Kasumi-1 (cell line): ENCODE data around the gene RAB40AL.
A peak's percentile ranks its signal among the peaks of the same experiment; 100 is the strongest.
"Not testable (repeated sequence)": the region's sequence is repeated elsewhere in the genome, so short reads cannot be mapped to it uniquely, and the experiment has no call there.

ENCODE experiments used
- DNase-seq, 2 experiments: peaks; one replicate each; lab custom pipeline; 2025; lab: John Stamatoyannopoulos, UW

The RAB40AL gene, protein sequence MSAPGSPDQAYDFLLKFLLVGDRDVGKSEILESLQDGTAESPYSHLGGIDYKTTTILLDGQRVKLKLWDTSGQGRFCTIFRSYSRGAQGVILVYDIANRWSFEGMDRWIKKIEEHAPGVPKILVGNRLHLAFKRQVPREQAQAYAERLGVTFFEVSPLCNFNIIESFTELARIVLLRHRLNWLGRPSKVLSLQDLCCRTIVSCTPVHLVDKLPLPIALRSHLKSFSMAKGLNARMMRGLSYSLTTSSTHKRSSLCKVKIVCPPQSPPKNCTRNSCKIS

DNA sequence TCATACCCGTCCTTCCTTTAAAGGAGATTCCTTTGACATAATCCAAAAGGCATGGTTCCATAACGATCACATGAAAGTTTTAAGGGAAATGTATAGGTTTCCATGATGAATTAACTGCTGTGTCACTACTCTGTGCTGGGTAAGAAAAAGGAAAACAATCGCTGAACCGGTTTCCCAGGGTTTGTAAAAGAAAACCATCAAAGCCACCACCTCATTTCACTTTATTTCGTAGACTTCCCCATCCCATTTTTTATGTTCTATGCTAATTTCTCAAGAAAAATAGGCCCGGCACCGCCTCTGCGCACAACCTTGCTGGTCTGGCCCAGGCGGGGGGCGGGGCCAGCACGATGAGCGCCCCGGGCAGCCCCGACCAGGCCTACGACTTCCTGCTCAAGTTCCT, at the start of gene RAB40AL:
Gene RAB40AL, plus strand, starts transcription at position 301 of the 400 bp plus-strand sequence. Its CDS starts 47 bp downstream, at position 348.
- DNase-seq: not testable (repeated sequence)

DNA sequence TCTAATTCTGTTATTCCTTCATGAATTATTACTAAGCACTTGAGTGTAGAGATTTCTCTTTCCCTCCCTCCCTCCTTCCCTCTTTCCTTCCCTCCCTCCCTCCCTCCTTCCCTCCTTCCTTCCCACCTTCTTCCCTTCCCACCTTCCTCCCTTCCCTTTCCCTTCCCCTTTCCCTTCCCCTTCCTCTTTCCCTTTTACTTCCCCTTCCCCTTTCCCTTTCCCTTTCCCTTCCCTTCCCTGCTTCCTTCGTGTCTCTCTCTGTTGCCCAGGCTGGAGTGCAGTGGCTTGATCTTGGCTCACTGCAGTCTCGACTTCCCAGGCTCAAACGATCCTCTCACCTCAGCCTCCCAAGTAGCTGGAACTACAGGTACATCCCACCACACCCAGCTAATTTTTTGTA, 49.4 kb upstream of the RAB40AL start:
- no peak for DNase-seq

DNA sequence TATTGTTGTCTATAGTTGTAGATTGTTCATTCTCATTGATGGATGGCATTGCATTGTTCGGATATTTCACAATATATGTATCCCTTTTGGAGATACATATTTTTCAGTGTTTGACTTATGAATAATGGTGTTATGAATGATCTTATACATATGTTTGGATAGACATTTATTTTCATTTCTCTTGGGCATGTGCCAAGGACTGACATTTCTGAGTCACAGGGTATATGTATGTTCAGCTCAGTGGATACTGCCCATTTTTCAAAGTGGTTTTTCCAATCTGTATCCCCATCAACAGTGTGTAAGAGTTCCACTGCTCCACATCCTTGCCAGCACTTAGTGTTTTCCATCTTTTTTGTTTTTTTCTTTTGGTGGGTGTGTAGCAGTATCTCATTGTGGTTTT, 45.0 kb upstream of the RAB40AL start:
- DNase-seq: no peak

DNA sequence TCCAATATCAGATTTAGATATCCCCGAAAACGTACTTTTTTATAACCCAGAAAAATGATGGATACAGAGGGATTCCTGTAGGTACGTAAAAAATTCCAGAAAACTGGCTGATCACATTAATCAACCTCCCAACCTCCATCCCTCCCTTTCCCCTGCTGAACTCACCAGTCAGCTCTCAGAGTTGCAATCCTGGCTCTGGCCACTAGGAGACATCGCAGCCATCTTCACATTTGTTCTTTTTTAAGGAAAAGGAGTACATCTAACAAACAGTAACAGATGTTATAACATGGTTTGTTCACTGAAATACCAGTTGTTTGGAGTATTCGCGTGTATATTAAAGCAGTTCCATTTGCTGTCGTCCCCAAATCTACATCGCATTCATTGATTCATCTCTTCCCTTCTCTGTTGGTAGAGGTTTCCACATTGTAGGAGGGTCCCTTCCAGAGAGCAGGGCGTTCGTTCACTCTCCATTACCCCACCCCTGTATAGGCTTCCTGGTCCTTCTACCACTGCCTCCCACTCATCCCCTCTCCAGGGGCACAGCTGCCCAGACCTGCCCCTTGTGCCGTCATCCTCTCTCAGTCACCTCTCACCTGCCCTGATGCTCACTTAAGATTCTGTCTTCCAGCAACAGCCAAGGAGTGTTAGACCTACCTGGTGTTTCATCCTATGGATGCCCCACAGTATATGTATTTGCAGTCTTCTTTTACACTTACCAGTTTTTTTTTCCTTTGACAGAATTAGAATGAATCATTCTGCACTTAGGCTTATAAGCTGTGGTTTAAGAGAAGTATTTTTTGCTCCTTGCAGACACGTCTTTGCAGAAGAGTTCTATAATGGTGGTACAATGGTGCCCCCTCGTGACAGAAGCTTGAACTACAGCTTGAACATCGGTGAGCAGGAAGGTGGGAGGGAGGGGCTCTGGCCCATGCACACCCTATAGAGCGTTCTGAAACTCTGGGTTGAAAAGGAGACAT, 36.8 kb upstream of the RAB40AL start:
- peak; percentile 58 to 65 for DNase-seq

DNA sequence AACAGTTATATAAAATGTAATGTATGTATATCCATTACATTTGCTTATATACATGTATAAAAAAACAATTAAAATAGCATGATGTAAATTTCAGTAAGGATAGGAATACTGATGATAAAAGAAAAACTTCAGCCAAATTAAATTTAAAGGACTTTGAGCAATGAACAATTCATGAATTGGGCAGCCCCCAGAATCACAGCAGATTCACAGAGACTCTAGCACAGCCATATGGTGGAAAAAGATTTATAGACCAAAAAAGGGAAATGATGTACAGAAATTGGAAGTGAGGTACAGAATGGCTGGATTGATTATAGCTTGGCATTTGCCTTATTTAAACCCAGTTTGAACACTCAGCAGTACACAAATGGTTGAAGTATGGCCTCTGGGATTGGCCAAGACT, 34.7 kb upstream of the RAB40AL start:
- no peak for DNase-seq

DNA sequence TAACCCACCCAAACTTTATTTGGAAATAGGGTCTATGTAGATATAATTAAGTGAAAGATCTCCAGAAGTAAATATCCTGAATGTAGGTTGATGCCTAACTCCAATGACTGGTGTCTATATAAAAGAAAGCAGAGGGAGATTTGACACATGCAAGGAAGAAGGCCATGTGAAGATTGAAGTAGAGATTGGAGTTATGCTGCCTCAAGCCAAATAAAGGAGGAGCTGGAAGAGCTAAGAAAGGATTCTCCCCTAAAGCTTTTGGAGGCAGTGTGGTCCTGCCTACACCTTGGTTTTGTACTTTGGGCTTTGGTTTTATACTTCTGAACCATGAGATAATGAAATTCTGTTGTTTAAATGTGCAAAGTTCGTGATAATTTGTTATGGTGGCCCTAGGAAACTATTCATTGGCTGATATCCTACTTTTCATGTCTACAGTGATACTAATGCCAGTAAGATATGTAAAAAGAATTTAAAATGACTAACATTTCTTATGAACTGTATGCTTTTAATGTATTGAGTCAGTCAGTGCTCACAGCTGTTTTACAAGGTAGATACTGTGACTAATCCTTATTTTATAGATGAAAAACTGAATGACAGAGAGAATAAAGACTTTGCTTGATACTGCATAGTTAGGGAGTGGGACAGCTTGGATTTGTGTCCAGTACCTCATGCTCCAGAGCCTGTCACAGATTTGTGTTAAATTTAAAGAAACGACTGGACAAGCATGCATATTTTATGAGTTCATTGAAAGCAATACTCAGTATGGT, 5.9 kb upstream of the RAB40AL start:
- no peak for DNase-seq

DNA sequence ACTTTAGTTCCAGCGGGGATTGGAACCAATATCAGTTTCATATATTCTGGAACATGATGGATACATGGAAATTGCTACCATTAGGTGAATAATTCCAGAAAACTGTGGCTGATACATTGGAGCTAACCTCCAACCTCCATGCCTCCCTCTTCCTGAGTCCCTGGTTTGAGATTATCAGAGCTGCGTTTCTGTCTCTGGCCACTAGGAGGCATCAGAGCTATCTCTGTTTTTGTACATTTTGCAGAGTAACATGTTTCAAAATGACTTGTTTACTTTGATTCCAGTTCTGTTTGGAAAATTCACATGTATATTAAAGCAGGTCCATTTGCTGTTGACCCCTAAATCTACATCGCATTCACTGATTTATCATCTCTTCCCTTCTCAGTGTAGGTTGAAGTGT, 2.4 kb upstream of the RAB40AL start:
- peak; percentile 9 to 38 for DNase-seq

DNA sequence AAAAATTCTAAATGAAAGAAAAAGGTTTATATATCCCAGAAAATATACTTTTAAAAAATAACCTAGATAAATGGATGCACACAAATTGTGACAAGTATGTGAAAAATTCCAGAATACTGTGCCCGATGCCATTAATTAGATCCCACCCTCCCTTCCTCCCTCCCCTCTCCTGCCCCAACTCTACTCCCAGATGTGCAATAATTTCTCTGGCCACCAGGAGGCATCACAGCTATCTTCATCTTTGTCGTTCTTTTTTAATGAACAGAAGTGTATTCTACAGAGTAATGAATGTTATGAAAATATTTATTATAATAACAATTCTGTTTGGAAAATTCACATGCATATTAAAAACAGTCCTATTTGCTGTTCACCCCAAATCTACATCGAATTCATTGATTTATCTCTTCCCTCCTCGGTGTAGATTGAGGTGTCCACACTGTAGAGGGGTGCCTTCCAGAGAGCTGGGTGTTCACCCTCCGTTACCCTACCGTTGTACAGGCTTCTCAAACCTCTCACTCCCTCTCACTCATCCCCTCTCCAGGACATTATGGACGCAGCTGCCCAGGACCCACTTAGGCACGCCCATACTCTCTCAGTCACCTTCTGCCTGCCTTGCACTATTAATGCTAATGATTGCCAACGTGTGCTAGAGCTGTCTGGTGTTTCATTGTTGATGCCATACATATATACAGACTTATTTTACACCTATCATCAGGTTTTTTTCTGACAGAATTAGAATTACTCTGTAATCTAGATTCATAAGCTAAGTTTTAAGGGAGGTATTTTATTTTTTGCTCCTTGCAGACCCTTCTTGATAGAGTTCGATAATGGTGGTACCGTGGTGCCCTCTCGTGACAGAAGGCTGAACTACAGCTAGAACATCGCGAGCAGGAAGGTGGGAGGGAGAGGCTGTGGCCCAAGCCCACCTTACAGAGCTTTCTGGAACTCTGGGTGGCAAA, 14.1 kb downstream of the RAB40AL start:
- peak; percentile 57 to 65 for DNase-seq

DNA sequence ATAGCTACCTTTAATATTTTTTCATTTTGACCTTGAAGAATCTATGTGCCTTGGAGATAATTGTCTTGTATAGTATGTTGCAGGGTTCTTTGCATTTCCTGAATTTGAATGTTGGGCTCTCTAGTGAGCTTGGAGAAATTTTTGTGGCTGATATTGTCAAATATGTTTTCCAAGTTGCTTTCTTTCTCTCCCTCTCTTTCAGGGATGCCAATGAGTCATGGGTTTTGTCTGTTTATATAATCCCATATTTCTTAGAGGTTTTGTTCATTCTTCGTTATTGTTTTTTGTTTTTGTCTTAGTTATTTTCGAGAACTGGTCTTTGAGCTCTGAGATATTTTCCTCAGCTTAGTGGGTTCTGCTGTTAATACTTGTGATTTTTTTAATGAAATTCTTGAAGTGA, 20.7 kb downstream of the RAB40AL start:
- DNase-seq: no peak

DNA sequence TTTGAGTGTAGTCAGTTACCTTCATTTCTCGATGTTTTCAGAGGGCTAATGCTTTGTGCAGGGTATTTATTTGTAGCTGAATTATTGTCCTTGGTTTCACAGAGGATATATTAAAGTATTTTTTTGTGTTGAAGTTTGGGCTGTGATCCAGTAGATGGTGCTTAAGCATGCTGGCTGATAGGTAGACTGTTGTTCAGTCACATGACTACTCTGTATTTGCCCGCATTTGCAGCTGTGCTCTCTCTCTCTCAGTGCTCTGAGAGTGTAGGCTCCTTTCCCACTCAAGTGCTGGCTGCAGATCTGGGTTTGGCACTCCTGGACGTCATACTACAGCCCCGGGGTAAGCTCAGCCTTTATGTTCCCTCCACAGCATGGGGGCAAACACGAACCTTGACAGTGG, 21.7 kb downstream of the RAB40AL start:
- DNase-seq: peak; percentile 59 to 63

DNA sequence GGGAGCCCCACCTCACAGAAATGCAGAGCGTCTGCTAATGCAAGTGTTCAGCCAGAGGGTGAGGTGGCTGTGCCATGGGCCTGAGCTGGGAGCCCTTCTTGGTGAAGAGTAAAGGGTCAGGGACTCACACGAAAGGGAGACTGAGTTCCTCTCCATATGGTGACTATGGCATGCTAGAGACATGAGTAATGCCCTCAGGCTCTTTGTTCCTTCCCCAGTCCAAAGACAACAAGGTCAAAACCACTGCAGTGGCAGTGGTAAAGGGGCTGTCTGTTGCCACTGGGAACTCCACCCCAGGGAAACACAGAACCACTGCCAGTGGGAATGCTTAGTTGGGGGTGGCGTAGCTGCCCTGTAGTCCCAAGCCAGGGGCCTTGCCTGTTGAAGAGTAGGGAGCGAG, 22.4 kb downstream of the RAB40AL start:
- no peak for DNase-seq

DNA sequence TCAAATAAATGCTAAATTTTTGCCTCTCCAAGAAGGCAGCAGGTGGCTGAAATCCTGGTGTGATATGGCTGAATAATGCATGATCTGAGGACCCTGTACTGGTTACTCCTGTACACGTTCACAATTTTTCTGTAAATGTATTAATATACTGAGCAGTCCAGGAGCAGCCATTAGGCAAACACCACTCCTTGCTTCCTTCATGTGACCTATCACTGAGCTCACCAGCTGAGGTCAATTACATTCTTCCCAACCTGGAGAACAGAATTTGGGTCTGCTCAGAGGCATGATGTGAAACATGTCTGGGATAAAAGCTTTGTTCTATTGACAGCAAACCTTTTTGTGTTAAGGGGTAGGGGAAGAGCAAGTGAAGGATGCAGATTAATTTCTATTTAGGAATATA, 26.9 kb downstream of the RAB40AL start:
- no peak for DNase-seq

DNA sequence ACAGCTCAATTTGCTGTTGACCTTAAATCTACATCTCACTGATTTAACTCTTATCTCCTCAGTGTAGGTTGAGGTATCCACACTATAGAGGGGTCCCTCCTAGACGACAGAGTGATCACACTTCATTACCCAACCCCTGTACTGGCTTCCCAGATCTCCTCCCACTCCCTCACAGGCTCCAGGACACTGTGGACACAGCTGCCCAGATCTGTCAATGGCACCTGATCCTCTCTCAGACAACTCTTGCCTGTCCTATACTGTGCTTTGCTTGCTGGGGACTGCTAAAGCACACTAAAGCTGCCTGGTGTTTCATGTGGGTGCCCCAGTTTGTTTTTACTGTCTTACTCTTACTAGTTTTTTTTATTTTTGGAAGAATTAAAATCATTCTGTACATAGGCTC, 27.9 kb downstream of the RAB40AL start:
- no peak for DNase-seq

DNA sequence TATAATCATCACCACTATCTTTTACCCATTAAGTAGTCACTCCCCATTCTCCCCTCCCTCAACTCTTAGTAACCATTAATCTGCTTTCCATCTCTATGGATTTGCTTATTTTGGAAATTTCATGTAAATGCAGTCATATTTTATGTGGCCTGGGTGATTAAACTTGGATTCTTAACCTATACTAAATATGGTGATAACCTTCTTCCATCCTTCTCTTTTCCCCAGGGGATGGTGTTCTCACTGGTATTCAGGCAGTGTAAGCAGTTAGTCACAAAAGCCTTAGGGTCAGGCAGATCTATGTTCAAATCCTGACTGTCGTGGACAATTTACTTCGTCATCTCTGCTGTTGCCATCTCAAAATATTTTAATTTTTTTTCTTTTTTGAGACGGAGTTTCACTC, 29.6 kb downstream of the RAB40AL start:
- no peak for DNase-seq

DNA sequence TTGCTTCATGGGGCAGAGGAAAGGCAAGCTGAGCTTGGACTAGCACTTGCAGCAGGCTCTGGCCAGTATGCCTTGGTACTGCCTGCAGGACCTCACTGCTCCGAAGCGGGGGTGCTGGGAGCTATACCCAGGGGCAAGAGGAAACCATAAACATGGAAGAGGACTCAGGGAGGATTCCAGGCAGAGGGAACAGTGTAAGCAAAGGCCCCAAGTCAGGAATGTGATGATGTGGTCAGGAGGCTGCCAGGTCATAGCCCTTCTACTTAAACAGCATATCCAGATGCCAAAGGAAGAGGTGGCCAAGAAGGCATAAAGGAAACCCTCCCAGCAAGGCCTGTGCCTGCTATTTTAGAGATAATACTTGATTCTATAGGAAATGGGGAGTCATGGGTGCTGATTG, 31.1 kb downstream of the RAB40AL start:
- no peak for DNase-seq

DNA sequence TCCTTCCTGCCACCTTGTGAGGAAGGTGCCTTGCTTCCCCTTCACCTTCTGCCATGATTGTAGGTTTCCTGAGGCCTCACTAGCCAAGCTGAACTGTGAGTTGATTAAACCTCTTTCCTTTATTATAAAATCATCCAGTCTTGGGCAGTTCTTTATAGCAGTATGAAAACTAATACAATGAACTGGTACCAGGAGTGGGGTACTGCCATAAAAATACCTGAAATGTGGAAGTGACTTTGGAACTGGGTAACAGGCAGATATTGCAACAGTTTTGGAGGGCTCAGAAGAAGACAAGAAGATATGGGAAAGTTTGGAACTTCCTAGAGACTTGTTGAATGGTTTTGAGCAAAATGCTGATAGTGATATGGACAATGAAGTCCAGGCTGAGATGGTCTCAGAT, 34.5 kb downstream of the RAB40AL start:
- not testable (repeated sequence) for DNase-seq

DNA sequence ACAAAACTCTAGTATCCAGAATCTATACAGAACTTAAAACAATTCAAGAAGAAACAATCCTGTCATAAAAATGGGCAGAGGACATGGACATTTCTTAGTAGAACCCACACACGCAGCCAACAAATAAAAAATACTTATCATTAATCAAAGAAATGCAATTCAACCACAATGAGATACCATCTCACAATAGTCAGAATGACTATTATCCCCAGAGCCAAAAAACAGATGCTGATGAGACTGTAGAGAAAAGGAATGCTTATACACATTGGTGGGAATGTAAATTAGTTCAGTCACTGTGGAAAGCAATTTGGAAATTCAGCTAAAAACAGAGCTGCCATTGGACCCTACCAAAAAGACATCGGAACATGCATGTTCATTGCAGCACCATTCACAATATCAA, 37.9 kb downstream of the RAB40AL start:
- no peak for DNase-seq

DNA sequence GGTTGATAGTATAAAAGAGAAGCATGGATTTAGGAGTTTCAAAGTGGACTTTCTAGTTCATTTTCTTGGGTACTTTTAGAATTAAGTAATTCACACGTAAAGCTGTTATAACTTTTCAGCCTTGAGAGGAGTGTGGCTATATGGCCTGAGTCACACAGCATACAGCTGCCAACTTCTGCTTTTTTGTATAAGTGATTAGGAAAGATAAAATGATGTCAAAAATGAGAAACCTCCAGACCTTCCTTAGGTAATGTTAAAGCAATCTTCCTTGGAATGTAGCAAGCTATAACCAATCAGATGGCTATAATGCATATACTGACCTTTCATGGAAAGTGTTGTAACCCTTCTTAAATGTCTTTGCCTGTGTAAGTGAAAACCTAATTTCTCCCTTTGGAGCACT, 39.2 kb downstream of the RAB40AL start:
- peak; percentile 47 to 68 for DNase-seq

DNA sequence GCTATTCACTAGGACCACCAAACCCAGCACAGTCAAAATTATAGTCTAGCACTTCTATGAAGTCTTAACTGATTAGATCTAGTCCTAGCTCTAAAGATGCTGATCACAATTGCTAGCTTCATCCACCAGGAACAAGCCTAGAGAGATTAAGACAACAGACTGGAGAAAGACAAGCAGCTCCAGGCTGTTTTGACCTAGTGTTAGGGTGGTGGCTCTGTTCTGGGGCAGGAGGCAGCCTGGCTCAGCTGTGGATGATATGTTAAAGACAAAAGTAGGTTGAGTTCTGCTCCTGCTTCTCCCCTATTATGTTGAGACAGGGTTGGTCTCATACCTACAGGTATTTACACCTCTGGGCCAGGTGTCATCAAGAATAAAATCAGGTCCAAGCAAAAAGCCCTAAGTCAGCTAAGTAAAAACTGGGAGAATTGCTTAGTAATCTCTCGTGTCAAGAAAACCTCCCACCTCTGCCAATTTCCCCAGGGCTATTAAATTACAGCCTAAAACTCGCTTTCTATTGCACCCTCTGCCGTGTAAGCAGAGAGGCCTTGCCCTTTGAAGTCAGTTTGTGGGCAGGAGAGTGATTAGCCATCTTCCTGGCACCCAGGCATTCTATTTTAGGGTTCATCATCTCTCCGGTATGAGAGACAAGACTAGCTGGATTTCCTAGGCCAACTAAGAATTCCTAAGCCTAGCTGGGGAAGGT, 39.9 kb downstream of the RAB40AL start:
- peak; percentile 46 to 62 for DNase-seq

DNA sequence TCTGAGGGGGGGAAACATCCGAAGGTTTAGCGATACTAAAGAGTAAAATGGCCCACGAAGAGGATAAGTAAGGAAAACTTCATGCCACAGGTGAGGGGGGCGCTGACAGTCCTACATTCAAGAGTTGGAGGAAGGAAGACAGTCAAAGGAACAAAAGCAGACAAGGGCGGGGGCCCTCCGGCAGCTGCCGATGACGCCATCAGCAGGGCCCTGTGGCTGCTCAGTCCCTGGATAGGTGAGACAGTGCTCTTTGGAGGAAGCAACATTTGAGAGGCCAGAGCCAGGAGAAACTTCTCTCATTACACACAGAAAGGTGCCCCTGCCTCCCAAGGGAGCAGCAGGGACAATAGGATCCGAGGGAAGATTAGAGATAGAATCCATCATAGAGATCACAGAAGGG, 41.5 kb downstream of the RAB40AL start:
- DNase-seq: no peak

DNA sequence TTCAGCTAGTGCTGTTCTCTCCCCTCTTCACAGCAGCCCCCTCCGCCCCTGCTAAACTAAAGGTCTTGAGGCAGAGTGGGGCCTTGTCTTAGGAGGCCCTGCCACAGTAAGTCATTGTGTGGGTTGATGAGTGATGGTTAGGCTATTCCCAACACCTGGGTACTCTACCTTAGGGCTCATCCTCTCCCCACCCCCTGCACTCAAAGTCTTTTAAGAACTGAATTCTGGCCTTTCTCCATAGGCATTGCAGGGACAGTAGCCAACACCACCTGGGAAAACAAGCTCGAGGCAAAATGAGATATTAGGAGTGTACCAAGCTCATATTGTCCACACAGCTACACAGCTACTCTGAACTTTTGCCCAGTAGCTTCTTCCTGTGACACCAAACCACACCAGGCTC, 42.5 kb downstream of the RAB40AL start:
- no peak for DNase-seq
